ENCODE data around the gene TMEM244. TPM values are rescaled to one million over a fixed set of nuclear protein-coding genes. Genes with fewer than 3 reads are reported as not detected.

Gene TMEM244
- total RNA-seq, 4 donors from 2014 or later, result not detected

- intact Hi-C loops (cut with DNase I), result no loop called here
- Histone ChIP-seq H3K4me3 (replicated peaks in 1 of 3) (no peak overlapping the region), H3K4me1 (no peaks in the 10 kb centered on the region), H3K27ac (no peak overlapping the region), H3K36me3 (no peaks in the 10 kb centered on the region), H3K9me3 (no peaks in the 10 kb centered on the region), H3K27me3 (no peaks in the 10 kb centered on the region)
- TF ChIP-seq POLR2A (IDR thresholded peaks at IDR 0.05), result no peak
- TF ChIP-seq CTCF (IDR thresholded peaks at IDR 0.05), result no peak
- WGBS, 2 donors, result 51 to 60% methylated on average over 9 to 11 of the region's 11 CpGs
- no peak for DNase-seq
These were observed 25.4 kb downstream of the TMEM244 start for GRCh38 chr6:129835691-129836090.

- no peak for TF ChIP-seq CTCF (IDR thresholded peaks at IDR 0.05)
- TF ChIP-seq POLR2A (IDR thresholded peaks at IDR 0.05), result no peak
- no peaks in the 10 kb centered on the region for H3K4me1 ChIP-seq
- H3K36me3 ChIP-seq, result no peaks in the 10 kb centered on the region
- DNase-seq, result no peak
- H3K9me3 ChIP-seq, result no peaks in the 10 kb centered on the region
- H3K27me3 ChIP-seq, result no peaks in the 10 kb centered on the region
- H3K27ac ChIP-seq, result no peak overlapping the region
- no peak overlapping the region for H3K4me3 ChIP-seq (replicated peaks in 1 of 3)
- WGBS, 2 donors, result 84 to 92% methylated on average over 7 of the region's 7 CpGs
- intact Hi-C loops (cut with DNase I), result no loop called here
These were observed 28.8 kb downstream of the TMEM244 start for GRCh38 chr6:129832299-129832698.

GRCh38 chr6:129828229-129828628 lies 32.9 kb downstream of the TMEM244 start:
- H3K27ac ChIP-seq, result no peak overlapping the region
- H3K4me1 ChIP-seq, result no peaks in the 10 kb centered on the region
- H3K9me3 ChIP-seq, result no peaks in the 10 kb centered on the region
- intact Hi-C loops (cut with DNase I), result no loop called here
- TF ChIP-seq CTCF (IDR thresholded peaks at IDR 0.05) (no peak), POLR2A (IDR thresholded peaks at IDR 0.05) (no peak)
- 70 to 88% methylated on average over 3 of the region's 3 CpGs for WGBS, 2 donors
- DNase-seq, result no peak
- H3K4me3 ChIP-seq (replicated peaks in 1 of 3), result no peak overlapping the region
- H3K36me3 ChIP-seq, result no peaks in the 10 kb centered on the region
- H3K27me3 ChIP-seq, result no peaks in the 10 kb centered on the region

GRCh38 chr6:129818251-129818650 lies 42.9 kb downstream of the TMEM244 start:
- 83 to 91% methylated on average over 2 of the region's 2 CpGs for WGBS, 2 donors
- intact Hi-C loops (cut with DNase I), result no loop called here
- Histone ChIP-seq H3K9me3 (no peaks in the 10 kb centered on the region), H3K36me3 (no peaks in the 10 kb centered on the region), H3K27me3 (no peaks in the 10 kb centered on the region), H3K27ac (no peak overlapping the region), H3K4me3 (replicated peaks in 1 of 3) (no peak overlapping the region), H3K4me1 (no peaks in the 10 kb centered on the region)
- no peak for DNase-seq
- no peak for TF ChIP-seq POLR2A (IDR thresholded peaks at IDR 0.05)

- no peaks in the 10 kb centered on the region for H3K27me3 ChIP-seq
- H3K36me3 ChIP-seq, result no peaks in the 10 kb centered on the region
- H3K9me3 ChIP-seq, result no peaks in the 10 kb centered on the region
- no peak for DNase-seq
- no peaks in the 10 kb centered on the region for H3K4me1 ChIP-seq
- WGBS, 2 donors, result 86 to 93% methylated on average over 1 of the region's 1 CpG
- no peak overlapping the region for H3K27ac ChIP-seq
- intact Hi-C loops (cut with DNase I), result no loop called here
- H3K4me3 ChIP-seq (replicated peaks in 1 of 3), result no peak overlapping the region
- no peak for TF ChIP-seq POLR2A (IDR thresholded peaks at IDR 0.05)
- TF ChIP-seq CTCF (IDR thresholded peaks at IDR 0.05), result no peak
These were observed 43.3 kb downstream of the TMEM244 start for GRCh38 chr6:129817821-129818220.

GRCh38 chr6:129817332-129817731 lies 43.8 kb downstream of the TMEM244 start:
- no peak for DNase-seq
- no peak for TF ChIP-seq CTCF (IDR thresholded peaks at IDR 0.05)
- TF ChIP-seq POLR2A (IDR thresholded peaks at IDR 0.05), result no peak
- Histone ChIP-seq H3K36me3 (no peaks in the 10 kb centered on the region), H3K27me3 (no peaks in the 10 kb centered on the region), H3K4me1 (no peaks in the 10 kb centered on the region), H3K27ac (no peak overlapping the region), H3K4me3 (replicated peaks in 1 of 3) (no peak overlapping the region), H3K9me3 (no peaks in the 10 kb centered on the region)
- intact Hi-C loops (cut with DNase I), result no loop called here
- 79 to 87% methylated on average over 3 of the region's 3 CpGs for WGBS, 2 donors

Data from thyroid gland (tissue), 4 donors.